Subcutaneous abdominal adipose tissue (tissue), 5 donors: Measurements from ENCODE around the gene MACROD2.

Experiments
- H3K27ac ChIP-seq: one replicate; pipeline ENCODE4 v1.7.0; 2013; ENCODE audit warnings: low read depth, mild to moderate bottlenecking, inconsistent platforms, low read length, moderate library complexity
- H3K27me3 ChIP-seq, 5 donors: one replicate each; pipeline ENCODE4 v1.7.0; 2013; ENCODE audit warnings: low read length in 5 of 5, inconsistent platforms in 1 of 5; ENCODE audit not compliant: control insufficient read depth in 5 of 5, insufficient read depth in 4 of 5
- H3K36me3 ChIP-seq, 5 donors: one replicate each; pipeline ENCODE4 v1.7.0; 2013; ENCODE audit warnings: low read length in 5 of 5; ENCODE audit not compliant: control insufficient read depth in 5 of 5, insufficient read depth in 5 of 5
- H3K4me1 ChIP-seq, 5 donors: one replicate each; pipeline ENCODE4 v1.7.0; 2013; ENCODE audit warnings: low read length in 5 of 5, mild to moderate bottlenecking in 3 of 5, moderate library complexity in 1 of 5; ENCODE audit not compliant: control insufficient read depth in 5 of 5, insufficient read depth in 5 of 5
- H3K4me3 ChIP-seq, 5 donors: one replicate each; pipeline ENCODE4 v1.7.0; 2013; ENCODE audit warnings: low read length in 5 of 5, low read depth in 1 of 5
- H3K9ac ChIP-seq, 5 donors: one replicate each; pipeline ENCODE4 v1.7.0; 2013; ENCODE audit warnings: low read length in 5 of 5, mild to moderate bottlenecking in 4 of 5, moderate library complexity in 3 of 5
- H3K9me3 ChIP-seq, 5 donors: one replicate each; pipeline ENCODE4 v1.7.0; 2013; ENCODE audit warnings: low read length in 5 of 5; ENCODE audit not compliant: control insufficient read depth in 5 of 5
- donor health status: healthy.
- donor health status: healthy.
- donor health status: healthy.
- donor health status: healthy.
- donor health status: healthy.

Gene MACROD2

DNA sequence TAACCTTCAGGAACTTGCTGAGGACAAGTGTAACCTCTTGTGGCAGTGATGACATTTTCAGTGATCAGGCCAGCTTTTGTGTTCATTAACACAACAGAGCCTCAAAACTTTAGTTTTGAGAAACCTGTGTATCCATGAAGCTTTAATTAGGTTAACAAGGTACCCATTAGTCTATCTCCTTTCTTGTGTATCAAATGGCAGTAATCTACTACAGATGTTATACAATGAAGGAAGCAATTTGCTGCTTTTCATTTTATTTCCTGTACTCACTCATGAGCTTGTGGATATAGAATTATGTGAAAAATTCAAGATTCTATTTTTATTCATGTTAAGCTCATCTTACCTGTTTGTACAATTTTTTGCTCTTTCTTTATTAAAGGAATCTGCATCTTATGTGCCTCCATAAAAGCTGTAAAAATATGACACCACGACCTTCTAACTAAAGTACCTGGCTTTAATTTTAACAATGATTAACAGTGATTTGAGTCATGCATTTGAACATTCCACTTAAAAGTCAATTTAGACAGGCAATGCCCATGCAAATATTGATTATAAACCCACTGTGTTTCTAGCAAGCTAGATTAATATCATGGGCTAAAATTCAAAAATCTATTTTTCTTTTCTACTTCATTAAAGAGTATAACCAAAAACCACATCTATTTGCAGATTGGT is 1680.6 kb downstream of the MACROD2 start:
- Histone ChIP-seq H3K4me3 (no peak overlapping the region), H3K9ac (no peak overlapping the region), H3K9me3 (no peaks in the 10 kb centered on the region), H3K4me1 (peaks cover 0 to 12% (median 0%) of the 10 kb centered on the region in 5 donors), H3K27ac (no peak overlapping the region), H3K27me3 (no peaks in the 10 kb centered on the region), H3K36me3 (no peaks in the 10 kb centered on the region)

DNA sequence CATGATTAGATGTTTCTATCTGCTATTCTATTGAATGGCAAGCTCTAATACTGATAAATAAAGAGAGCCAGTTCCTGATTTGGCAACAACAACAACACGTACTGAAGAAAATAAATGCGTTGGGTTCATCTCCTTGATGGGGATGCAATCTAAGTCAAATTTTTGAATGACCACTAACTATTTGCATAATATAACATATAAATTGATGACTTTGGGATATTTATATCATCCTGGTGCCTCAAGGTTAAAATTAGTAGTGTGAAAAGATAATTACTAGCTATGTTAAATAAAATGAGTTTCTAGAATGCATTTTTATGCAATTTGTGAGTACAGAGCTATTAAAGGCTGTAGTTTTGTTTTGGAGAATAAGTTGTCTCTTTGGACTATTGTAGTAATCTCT is 1681.5 kb downstream of the MACROD2 start:
- Histone ChIP-seq H3K4me1 (peaks cover 0 to 12% (median 0%) of the 10 kb centered on the region in 5 donors), H3K27ac (no peak overlapping the region), H3K9me3 (no peaks in the 10 kb centered on the region), H3K36me3 (no peaks in the 10 kb centered on the region), H3K27me3 (no peaks in the 10 kb centered on the region), H3K9ac (no peak overlapping the region), H3K4me3 (no peak overlapping the region)

DNA sequence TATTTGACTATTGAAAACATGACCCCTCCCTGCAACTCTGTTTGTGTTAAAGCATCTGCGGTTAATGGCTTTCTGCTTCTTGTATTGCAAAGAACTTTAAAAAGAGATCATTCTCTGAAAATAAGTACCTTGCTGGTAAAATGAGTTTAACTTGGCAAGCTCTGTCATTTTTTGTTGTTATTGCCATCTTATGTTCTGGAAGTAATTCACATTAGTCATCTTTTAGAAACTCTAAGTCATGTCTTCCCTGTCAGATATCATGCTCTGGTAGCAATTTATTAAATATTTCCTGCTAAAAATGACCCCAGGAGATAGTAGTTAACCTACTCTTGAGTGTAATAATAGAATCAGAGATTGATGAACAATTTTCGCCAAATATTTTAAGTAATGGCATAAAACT is 1687.4 kb downstream of the MACROD2 start:
- Histone ChIP-seq H3K9ac (no peak overlapping the region), H3K36me3 (no peaks in the 10 kb centered on the region), H3K27me3 (no peaks in the 10 kb centered on the region), H3K9me3 (no peaks in the 10 kb centered on the region), H3K4me3 (no peak overlapping the region), H3K4me1 (no peaks in the 10 kb centered on the region), H3K27ac (no peak overlapping the region)

DNA sequence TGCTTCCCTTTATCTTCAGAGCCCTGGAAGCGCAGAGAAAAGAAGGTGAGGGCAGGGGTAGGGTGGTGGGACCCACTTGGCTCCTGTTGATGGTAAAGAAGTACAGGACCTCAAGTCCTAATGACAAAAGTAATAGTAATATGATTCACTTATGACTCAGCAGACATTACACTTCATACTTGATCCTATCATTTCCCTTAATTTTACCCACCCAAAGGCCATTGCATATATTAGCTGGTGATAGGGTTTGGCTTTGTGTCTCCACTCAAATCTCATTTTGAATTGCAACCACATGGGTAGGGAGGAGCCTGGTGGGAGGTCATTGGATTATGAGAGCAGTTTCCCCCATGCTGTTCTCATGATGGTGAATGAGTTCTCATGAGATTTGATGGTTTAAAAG is 1697.3 kb downstream of the MACROD2 start:
- Histone ChIP-seq H3K27me3 (no peaks in the 10 kb centered on the region), H3K4me1 (no peaks in the 10 kb centered on the region), H3K36me3 (no peaks in the 10 kb centered on the region), H3K4me3 (no peak overlapping the region), H3K9ac (no peak overlapping the region), H3K27ac (no peak overlapping the region), H3K9me3 (no peaks in the 10 kb centered on the region)

DNA sequence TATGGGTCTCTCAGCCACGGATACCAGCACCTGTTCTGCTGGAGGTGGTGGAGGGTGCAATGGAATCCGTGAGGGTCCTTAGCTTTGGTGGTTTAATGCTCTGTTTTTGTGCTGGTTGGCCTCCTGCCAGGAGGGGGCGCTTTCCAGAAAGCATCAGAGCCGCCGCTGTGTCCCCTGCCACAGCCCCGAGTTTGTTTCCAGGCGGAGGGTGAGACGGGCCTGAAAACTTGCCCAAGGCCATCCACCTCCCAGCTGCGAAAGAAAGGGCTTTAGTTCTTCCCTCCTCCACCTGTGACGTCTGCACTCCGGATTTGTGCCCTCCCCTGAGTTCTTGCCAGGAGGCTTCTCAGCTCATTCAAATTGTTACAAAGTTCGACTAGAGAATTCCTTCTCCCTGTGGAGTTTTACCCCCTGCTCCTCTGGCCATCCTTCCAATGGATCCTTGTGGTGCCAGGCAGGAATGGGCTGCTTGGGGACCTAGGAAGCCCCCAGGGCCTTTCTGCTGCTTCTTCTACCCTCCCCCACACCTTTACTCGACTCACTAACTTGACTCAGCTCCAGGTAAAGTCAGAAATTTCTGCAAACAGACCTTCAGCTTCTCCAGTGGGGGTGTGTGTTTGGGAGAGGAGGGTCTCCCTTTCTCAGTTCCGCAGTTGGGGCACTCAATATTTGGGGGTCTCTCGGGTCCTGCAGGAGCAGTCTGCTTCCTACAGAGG is 1704.3 kb downstream of the MACROD2 start:
- Histone ChIP-seq H3K27me3 (no peaks in the 10 kb centered on the region), H3K9me3 (no peaks in the 10 kb centered on the region), H3K36me3 (no peaks in the 10 kb centered on the region), H3K4me1 (no peaks in the 10 kb centered on the region), H3K4me3 (no peak overlapping the region), H3K27ac (no peak overlapping the region), H3K9ac (no peak overlapping the region)

DNA sequence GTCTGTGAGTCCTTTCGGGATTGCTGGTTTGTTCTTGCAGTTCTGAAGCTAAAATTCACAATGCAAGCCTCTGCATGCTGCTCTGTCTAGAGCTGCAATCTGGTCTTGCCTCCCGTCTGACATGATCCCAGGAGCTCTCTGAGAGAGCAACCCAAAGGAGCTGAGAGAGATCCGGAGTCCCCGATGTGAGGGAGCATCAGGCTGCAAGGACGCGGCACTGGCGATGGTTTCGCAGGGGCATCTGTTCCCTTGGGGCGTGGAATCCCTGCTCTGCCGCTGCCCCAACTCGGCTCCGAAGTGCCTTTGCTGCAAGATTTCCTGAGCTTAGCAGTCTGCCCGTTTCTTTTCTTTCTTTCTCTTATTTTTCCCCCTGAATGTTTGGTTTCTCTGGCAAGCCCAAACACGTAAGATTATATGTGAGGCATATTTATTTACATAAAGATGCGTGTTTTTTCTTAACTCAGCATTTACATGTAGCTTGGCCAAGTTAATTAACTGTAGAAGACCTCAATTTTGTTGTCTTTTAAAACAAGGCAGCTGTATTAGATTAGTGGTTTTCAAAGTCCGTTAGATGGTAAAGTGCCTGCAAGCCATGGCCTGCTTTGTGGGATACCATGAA is 1704.9 kb downstream of the MACROD2 start:
- H3K4me3 ChIP-seq = no peak overlapping the region
- H3K9me3 ChIP-seq = no peaks in the 10 kb centered on the region
- H3K36me3 ChIP-seq = no peaks in the 10 kb centered on the region
- no peak overlapping the region for H3K27ac ChIP-seq
- H3K9ac ChIP-seq = no peak overlapping the region
- H3K27me3 ChIP-seq = no peaks in the 10 kb centered on the region
- H3K4me1 ChIP-seq = no peaks in the 10 kb centered on the region

DNA sequence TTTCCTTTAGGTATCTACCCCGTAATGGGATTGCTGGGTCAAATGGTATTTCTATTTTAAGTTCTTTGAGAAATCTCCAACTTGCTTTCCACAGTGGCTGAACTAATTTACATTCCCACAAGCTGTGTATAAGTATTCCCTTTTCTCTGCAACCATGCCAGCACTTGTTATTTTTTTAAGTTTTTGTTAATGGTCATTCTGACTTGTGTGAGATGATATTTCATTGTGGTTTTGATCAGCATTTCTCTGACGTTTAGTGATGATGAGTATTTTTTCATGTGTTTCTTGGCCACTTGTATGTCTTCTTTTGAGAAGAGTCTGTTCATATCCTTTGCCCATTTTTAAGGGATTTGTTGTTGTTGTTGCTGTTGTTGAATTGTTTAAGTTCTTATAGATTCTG is 1706.8 kb downstream of the MACROD2 start:
- Histone ChIP-seq H3K9ac (no peak overlapping the region), H3K27ac (no peak overlapping the region)

DNA sequence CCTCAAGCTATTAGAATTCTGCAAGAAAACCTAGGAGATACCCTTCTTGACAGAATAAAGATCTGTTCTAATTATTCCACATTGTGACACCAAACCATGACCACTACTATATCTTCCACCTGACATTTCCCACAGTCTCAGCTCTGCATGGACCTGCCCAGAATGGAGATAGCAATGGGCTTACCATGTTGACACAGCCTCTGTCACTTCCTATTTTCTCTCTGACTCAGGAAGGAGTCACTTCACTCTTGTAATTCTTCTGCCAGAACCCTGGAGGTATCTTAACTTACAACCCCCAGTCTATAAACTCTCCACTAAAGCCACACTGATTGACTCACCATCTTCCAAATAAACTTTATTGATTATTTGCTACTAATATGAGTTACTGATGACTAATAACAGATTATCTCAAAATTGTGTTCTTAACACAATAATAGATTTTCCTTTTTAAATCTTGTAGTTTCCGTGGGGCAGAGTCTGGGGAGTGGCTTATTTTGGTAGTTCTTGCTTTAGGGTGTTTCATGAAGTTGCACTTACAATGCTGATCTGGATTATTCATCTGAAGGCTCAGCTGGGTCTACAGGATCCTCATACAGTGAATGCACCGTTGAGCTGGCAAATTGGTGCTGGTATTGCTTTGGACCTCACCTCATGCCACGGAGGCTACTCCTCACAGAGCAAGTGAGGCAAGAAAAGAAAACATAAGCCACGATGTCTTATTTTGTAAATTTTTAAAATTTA is 1708.0 kb downstream of the MACROD2 start:
- Histone ChIP-seq H3K9ac (no peak overlapping the region), H3K4me1 (no peaks in the 10 kb centered on the region), H3K36me3 (no peaks in the 10 kb centered on the region), H3K4me3 (no peak overlapping the region), H3K27ac (no peak overlapping the region), H3K27me3 (no peaks in the 10 kb centered on the region), H3K9me3 (no peaks in the 10 kb centered on the region)

More for the DNA sequence above, 1706.8 kb downstream of the MACROD2 start:
- no peaks in the 10 kb centered on the region for H3K36me3 ChIP-seq
- no peaks in the 10 kb centered on the region for H3K4me1 ChIP-seq
- no peak overlapping the region for H3K4me3 ChIP-seq
- H3K27me3 ChIP-seq = no peaks in the 10 kb centered on the region
- no peaks in the 10 kb centered on the region for H3K9me3 ChIP-seq

DNA sequence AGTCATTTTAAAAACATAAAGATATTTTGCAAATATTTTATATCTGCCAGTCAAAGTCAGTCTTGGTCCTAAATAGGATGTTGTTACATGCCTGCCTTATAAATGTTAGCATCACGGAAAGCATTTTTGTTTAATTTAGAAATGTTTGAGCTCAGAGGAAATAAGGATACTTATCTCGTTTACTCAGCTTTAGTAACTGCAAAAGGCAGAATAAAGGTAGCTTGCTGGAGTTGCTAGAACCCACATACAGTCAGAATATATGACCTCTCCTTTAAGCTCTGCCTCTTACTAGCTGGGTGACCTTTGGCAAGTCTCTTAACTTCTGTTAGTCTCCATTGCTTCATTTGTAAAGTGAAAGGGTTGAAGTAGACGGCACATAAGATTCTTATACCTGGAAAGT is 1710.7 kb downstream of the MACROD2 start:
- Histone ChIP-seq H3K36me3 (no peaks in the 10 kb centered on the region), H3K27ac (no peak overlapping the region), H3K4me3 (no peak overlapping the region)

DNA sequence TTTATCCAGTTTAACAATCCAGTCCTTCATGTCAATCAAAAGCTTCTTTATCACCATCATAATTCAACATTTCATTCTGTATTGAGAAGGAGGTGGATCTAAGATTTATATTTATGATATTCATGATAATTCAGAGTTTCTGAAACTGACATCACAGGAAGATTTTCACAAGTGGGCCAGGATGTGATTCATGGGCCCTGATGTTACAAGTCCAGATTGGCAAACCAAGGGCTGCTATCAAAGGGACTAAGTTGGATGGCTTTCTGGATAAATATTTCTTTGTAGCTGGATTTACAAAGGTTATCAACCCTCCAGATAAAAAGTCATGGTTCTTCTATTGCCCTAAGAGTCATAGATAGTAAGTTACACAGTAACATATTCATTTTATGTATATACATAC is 1711.4 kb downstream of the MACROD2 start:
- H3K36me3 ChIP-seq = no peaks in the 10 kb centered on the region
- H3K4me1 ChIP-seq = no peaks in the 10 kb centered on the region
- no peaks in the 10 kb centered on the region for H3K9me3 ChIP-seq
- H3K9ac ChIP-seq = no peak overlapping the region
- no peaks in the 10 kb centered on the region for H3K27me3 ChIP-seq
- H3K4me3 ChIP-seq = no peak overlapping the region
- H3K27ac ChIP-seq = no peak overlapping the region

More for the DNA sequence above, 1710.7 kb downstream of the MACROD2 start:
- no peaks in the 10 kb centered on the region for H3K27me3 ChIP-seq
- no peaks in the 10 kb centered on the region for H3K4me1 ChIP-seq
- no peaks in the 10 kb centered on the region for H3K9me3 ChIP-seq
- H3K9ac ChIP-seq = no peak overlapping the region
